Cardiac fibroblast (primary cell): ENCODE measurements around the gene ZFP36.

Source experiments
- DNase-seq, 2 donors: peaks; one replicate each; pipeline versions ENCODE4 v3.0.0 to v3.0.0-alpha.2; 2010; ENCODE audit warnings: low read depth in 2 of 2
- H3K4me3 ChIP-seq, 2 donors: replicated peaks in 1 of 2; 1 replicate in 1 of 2; 2 replicates in 1 of 2; pipeline ENCODE4 v1.5.1; 2011; ENCODE audit warnings: low read depth in 2 of 2, low read length in 2 of 2, mild to moderate bottlenecking in 2 of 2, moderate library complexity in 1 of 2
- CTCF ChIP-seq: IDR thresholded peaks from one replicate; pipeline ENCODE4 v1.5.1; 2011; ENCODE audit warnings: low read depth, mild to moderate bottlenecking, low read length, inconsistent platforms

ZFP36 gene

GRCh38 chr19:39423258-39424086 is 16.8 kb downstream of the ZFP36 start:
- no peak overlapping the region for H3K4me3 ChIP-seq
- TF ChIP-seq CTCF, result no peak
- no peak for DNase-seq

DNA sequence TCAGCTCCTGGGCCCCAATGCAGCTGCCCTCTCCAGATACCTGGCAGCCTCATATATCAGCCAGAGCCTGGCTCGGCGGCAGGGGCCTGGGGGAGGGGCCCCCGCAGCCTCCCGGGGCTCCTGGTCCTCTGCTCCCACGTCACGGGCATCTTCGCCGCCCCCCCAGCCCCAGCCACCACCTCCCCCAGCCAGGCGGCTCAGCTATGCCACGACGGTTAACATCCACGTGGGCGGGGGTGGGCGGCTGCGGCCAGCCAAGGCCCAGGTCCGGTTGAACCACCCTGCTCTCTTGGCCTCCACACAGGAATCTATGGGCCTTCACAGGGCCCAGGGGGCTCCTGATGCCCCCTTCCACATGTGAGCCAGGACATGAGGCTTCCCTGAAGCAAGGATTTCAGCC is 18.3 kb downstream of the ZFP36 start:
- DNase-seq, result no peak
- TF ChIP-seq CTCF, result no peak
- no peak overlapping the region for H3K4me3 ChIP-seq

- no peak for DNase-seq
- TF ChIP-seq CTCF, result no peak
- no peak overlapping the region for H3K4me3 ChIP-seq
Observed at GRCh38 chr19:39425744-39426143, 19.1 kb downstream of the ZFP36 start.

DNA sequence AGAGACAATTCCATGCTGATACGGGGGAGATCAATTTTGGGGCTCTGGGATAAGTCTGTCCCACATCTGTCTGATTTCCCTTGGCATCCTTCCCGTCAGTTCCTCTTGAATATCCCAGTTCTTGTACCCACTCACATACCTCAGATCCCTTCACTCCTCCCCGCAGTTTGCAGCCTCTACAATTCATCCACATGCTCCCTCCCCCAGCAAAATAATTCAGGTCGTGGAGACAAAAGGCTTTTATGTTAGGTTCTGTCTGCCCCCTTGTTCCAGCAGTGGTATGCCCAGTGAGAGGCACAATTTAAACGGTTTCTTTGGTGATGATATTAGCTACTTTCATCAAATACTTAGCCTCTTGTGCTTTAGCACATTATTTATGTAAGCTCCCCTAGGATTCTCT is 19.5 kb downstream of the ZFP36 start:
- TF ChIP-seq CTCF, result no peak
- DNase-seq, result no peak
- no peak overlapping the region for H3K4me3 ChIP-seq

DNA sequence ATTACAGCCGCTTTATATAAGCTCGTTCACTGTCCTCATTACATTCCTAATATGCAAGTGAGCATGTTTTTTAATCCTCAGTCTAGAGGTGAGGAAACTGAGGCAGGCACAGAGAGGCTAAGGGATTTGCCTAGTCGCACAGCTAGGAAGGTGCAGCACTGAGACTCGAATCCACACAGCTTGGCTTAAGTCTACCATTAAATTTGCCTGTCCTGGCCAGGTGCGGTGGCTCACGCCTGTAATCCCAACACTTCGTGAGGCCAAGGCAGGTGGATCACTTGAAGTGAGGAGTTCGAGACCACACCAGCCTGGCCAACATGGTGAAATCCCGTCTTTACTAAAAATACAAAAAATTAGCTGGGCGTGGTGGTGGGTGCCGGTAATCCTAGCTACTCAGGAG is 21.1 kb downstream of the ZFP36 start:
- no peak overlapping the region for H3K4me3 ChIP-seq
- TF ChIP-seq CTCF, result no peak
- no peak for DNase-seq

GRCh38 chr19:39428283-39429112 is 21.9 kb downstream of the ZFP36 start:
- no peak for TF ChIP-seq CTCF
- DNase-seq, result peak; percentile 72 to 95
- no peak overlapping the region for H3K4me3 ChIP-seq
